ENCODE data around the gene ZNF618.

ZNF618 gene

DNA sequence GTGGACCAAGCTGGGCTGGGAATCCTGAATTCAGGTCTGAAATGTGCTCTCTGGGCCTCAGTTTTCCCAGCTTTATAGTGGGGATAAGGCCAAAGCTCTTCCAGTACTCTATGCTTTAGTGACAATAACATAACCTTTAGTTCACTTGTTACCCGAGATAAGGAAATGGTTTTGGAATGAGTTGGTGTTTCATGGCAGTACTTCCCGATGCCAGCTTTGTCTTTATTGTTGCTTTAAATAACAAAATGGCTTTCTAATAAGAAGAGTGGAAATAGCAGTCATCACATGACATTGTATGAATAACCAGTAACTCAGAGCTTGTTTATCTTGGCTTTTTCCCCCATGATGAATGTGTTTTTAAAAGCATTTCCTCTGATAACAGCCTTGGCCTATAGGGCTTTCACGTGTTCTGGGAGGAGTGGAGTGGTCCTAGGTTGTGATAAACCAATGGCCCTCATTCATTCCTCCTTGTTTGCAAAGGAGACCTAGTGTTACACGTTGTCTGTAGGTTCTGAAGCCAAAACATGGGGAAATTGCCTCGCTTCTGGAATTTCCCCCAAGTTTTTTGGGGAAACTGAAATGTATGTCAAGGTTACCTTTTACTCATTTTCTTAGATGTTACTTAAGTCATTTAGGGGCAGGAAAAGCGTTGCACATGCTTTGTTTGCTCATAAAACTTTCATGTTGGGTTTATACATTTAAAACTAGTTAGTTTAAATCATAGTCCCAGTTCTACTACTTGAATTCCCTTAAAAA lies 53.7 kb downstream of the ZNF618 start:
- H3K4me2 ChIP-seq, result no peak overlapping the region
- H3K27me3 ChIP-seq, result no peaks in the 10 kb centered on the region
- peaks cover 63% of the 10 kb centered on the region for H3K9me3 ChIP-seq
- H3K27ac ChIP-seq, result no peak overlapping the region
- H3K36me3 ChIP-seq, result peaks cover 44% of the 10 kb centered on the region
- H3K4me3 ChIP-seq, result no peak overlapping the region
- no peak for TF ChIP-seq Cebpa-rat (IDR thresholded peaks at IDR 0.05)
- H4K20me1 ChIP-seq, result peaks cover 49% of the 10 kb centered on the region
- H3K9ac ChIP-seq, result no peak overlapping the region
- H3K4me1 ChIP-seq, result peaks cover 18% of the 10 kb centered on the region

GRCh38 chr9:113930390-113930783 lies 54.3 kb downstream of the ZNF618 start:
- Histone ChIP-seq H3K9me3 (peaks cover 57% of the 10 kb centered on the region), H3K36me3 (peaks cover 50% of the 10 kb centered on the region), H3K4me1 (peaks cover 24% of the 10 kb centered on the region), H3K4me2 (no peak overlapping the region), H3K4me3 (no peak overlapping the region), H3K27ac (no peak overlapping the region), H3K9ac (no peak overlapping the region), H3K27me3 (no peaks in the 10 kb centered on the region), H4K20me1 (peaks cover 55% of the 10 kb centered on the region)
- TF ChIP-seq Cebpa-rat (IDR thresholded peaks at IDR 0.05), result no peak

DNA sequence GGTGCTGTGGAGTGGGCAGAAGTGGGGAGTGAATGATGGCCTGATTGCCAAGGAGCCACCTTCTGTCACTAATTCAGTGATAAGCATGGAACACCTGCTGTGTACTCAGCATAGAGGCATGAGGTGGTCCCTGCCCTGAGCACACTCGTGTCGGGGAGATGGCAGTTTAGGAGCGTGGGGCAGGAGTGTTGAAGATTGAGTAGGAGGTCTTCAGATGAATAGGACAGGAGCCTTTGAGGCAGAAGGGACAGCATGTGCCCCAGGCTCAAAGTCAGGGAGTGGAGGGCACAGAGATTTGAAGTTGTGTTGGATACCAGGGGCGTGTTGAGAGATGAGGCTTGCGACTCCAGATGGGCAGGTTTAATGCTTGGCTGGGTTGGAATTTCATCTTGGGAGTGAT lies 55.0 kb downstream of the ZNF618 start:
- TF ChIP-seq Cebpa-rat (IDR thresholded peaks at IDR 0.05), result no peak
- peaks cover 54% of the 10 kb centered on the region for H3K36me3 ChIP-seq
- no peak overlapping the region for H3K27ac ChIP-seq
- H3K4me2 ChIP-seq, result no peak overlapping the region
- no peak overlapping the region for H3K4me3 ChIP-seq
- H4K20me1 ChIP-seq, result peaks cover 62% of the 10 kb centered on the region
- no peak overlapping the region for H3K9ac ChIP-seq
- H3K4me1 ChIP-seq, result peaks cover 32% of the 10 kb centered on the region
- H3K9me3 ChIP-seq, result peaks cover 50% of the 10 kb centered on the region
- no peaks in the 10 kb centered on the region for H3K27me3 ChIP-seq

DNA sequence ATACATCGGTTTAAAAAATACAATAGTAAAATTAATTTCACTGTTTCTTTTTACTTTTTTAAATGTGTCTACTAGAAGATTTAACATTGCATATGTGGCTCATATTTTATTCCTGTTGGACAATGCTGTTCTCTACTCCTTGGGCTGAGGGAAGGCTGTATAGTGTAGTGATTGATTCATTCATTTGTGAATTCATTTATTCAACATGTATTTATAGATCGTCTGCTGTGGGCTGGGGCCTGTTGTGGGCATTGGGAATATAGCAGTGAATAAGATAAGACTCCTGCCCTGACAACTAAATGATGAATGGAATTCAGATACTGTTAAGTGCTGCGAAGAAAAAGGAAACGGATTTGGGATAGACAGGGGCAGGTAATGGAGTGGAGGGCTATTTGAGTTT lies 55.7 kb downstream of the ZNF618 start:
- no peaks in the 10 kb centered on the region for H3K27me3 ChIP-seq
- H3K4me3 ChIP-seq, result no peak overlapping the region
- H3K27ac ChIP-seq, result no peak overlapping the region
- no peak overlapping the region for H3K9ac ChIP-seq
- peaks cover 38% of the 10 kb centered on the region for H3K4me1 ChIP-seq
- peaks cover 69% of the 10 kb centered on the region for H4K20me1 ChIP-seq
- no peak overlapping the region for H3K4me2 ChIP-seq
- peaks cover 50% of the 10 kb centered on the region for H3K36me3 ChIP-seq
- TF ChIP-seq Cebpa-rat (IDR thresholded peaks at IDR 0.05), result no peak
- H3K9me3 ChIP-seq, result peaks cover 43% of the 10 kb centered on the region

DNA sequence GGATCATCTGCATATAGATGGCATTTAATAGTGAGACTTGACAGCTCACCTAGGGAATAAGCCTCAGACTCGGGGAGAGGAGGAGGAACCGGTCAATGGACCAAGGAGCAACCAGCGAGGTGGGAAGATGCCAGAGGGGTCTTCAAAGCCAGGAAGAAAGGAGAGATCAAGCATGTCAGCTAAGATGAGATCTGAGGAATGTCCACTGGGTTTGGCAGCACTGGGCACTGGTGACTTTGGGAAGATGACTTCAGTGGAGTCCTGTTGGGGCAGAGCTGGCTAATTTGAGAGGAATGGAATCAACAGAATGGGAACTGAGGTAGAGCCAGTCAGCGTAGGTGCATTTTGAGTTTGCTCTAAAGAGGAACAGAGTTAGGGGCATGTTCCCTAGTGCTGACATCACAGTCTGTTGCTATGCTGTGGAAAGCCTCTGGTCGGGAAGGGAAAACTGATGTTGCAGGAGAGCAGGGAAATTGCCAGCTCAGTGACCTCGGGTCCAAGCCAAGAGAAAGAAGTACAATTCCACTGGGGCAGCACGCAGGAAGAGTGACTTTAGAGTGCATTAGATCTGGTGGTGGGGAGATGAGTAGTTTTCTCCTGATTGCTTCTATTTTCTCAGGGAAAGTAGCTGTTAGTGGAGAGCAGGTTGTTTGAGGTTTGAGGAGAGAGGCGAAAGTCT lies 56.9 kb downstream of the ZNF618 start:
- no peak overlapping the region for H3K9ac ChIP-seq
- no peak for TF ChIP-seq Cebpa-rat (IDR thresholded peaks at IDR 0.05)

DNA sequence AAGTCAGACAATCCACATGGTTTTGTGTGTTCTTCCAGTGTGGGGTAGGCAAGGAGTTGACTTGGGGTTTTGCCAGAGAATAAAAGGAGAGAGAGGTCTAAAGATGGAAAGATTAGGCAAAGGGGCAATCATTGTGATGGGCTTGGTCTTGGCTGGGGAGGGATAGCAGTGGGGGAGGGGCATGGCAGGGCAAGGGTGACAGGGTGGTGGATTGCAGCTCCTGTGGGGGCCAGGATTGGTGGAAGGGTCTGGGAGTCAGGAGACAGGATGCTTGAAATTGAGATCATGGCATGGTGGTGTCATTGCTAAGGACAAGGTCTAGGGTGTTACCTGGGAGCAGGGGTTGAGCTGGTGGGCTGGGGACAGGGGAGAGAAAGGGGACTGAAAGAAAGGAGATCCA lies 57.6 kb downstream of the ZNF618 start:
- H3K36me3 ChIP-seq, result peaks cover 38% of the 10 kb centered on the region
- no peak overlapping the region for H3K4me3 ChIP-seq
- no peak for TF ChIP-seq Cebpa-rat (IDR thresholded peaks at IDR 0.05)
- no peaks in the 10 kb centered on the region for H3K27me3 ChIP-seq
- H3K9ac ChIP-seq, result no peak overlapping the region
- no peak overlapping the region for H3K27ac ChIP-seq
- H3K4me2 ChIP-seq, result peak overlapping the region; percentile 4
- H3K9me3 ChIP-seq, result peaks cover 30% of the 10 kb centered on the region
- peaks cover 43% of the 10 kb centered on the region for H3K4me1 ChIP-seq
- H4K20me1 ChIP-seq, result peaks cover 78% of the 10 kb centered on the region

More for the DNA sequence above, 56.9 kb downstream of the ZNF618 start:
- Histone ChIP-seq H3K9me3 (peaks cover 31% of the 10 kb centered on the region), H3K27me3 (no peaks in the 10 kb centered on the region), H3K4me3 (no peak overlapping the region), H3K36me3 (peaks cover 38% of the 10 kb centered on the region), H3K27ac (no peak overlapping the region), H4K20me1 (peaks cover 78% of the 10 kb centered on the region), H3K4me2 (peak overlapping the region; percentile 4), H3K4me1 (peaks cover 43% of the 10 kb centered on the region)

DNA sequence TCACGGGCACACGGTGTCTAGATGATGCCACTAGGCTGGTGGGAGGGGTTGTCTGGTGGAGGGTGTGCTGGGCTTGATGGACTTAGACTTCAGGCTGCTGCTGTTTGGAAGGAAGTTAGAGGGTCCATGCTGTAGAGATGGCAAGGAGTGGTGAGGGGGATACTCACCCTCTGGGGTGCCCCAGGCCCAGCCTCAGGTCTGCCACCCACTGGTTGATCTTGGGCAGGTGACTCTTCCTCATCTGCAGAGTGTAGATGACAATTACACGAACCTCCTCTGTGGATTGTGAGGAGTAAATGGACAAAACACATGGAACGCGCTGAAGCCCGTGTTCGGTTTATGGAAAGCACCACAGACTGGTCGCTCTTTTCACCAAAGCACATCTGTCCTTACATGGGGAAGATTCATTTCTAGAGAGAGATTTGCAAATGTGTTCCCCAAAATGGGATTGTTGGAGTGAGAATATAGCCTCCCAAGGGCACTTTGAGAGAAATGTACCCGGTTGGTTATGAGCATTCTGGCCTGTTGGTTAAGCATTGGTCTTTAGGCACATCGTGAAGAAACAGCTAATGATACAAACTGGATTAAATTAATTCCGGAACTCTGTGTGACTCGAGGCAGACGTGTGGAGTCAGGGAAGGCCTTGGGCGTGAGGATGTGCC lies 58.2 kb downstream of the ZNF618 start:
- Histone ChIP-seq H3K9ac (no peak overlapping the region), H3K4me1 (peaks cover 43% of the 10 kb centered on the region), H4K20me1 (peaks cover 77% of the 10 kb centered on the region), H3K4me3 (no peak overlapping the region), H3K27ac (no peak overlapping the region), H3K4me2 (no peak overlapping the region), H3K36me3 (peaks cover 34% of the 10 kb centered on the region), H3K27me3 (no peaks in the 10 kb centered on the region), H3K9me3 (peaks cover 30% of the 10 kb centered on the region)
- no peak for TF ChIP-seq Cebpa-rat (IDR thresholded peaks at IDR 0.05)

DNA sequence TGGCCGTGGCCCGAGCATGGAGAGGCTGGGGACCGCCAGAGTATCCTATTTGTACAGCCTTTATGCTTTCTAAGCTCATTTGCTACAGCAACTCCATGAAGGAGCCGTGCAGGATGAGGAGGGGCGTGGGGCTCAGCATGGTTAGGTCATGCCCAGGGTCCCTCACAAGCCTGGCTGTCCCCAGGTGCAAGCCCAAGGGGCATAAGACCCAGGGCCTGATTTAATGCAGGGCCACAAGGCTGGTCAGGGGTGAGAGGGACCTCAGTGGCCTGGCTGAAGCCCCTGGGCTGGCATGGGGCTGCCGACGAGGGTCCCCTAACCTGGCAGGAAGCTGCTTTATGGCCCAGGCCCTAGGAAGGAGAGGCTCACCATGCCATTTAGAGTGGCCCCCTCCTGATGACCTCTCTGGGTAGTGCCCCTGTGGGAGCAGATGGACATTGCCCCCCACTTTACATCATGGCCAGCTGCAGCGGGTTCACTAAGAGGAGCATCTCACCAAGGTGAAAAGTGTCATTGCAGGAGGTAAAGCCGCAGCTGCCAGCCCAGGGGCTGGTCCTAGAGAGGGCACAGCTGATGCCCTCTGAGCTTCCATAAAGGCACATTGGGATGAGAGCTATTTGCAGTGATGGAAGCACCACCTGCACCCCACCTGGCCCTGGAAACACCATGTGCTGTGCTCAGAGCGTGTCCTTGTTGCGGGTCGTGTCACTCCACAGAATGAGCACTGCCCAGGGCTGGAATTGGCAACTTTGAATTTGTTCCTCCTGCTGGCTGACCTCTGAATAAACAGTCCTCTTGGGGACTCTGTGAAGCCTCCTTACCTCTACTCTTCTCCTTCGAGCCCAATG lies 58.9 kb downstream of the ZNF618 start:
- no peak for TF ChIP-seq Cebpa-rat (IDR thresholded peaks at IDR 0.05)
- H3K36me3 ChIP-seq, result peaks cover 30% of the 10 kb centered on the region
- no peak overlapping the region for H3K4me2 ChIP-seq
- peaks cover 73% of the 10 kb centered on the region for H4K20me1 ChIP-seq
- H3K9me3 ChIP-seq, result peaks cover 29% of the 10 kb centered on the region
- H3K27me3 ChIP-seq, result no peaks in the 10 kb centered on the region
- no peak overlapping the region for H3K9ac ChIP-seq
- H3K4me3 ChIP-seq, result no peak overlapping the region
- H3K27ac ChIP-seq, result no peak overlapping the region
- H3K4me1 ChIP-seq, result peaks cover 43% of the 10 kb centered on the region

DNA sequence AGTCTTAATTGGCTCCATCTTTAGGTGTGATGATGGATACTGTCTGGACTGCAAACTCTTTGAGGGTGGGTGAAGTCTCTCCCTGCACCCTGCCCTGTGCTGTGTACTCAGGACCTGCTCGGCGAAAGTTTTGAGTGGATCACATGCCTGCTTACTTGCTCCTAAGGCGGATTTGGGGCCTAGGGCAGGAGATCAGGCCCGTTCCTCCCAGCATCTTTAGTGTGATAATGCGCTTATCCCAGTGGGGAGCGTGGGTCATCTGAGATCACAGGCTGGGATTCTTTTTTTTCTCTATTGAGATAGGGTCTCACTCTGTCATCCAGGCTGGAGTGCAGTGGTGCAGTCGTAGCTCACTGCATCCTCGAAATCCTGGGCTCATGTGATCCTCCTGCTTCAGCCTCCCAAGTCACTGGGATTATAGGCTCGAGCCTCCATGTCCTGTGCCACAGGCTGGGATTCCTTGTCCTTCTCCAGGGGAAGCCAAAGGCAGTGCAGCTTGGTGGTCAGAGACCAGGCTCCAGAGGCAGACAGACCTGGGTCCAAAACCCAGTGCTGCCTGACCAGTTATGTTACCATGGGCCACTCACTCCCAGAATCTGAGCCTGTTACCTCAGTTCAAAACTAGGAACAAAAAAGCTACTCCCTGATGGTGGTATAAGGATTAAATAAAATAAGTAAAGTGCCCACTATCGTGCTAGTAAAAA lies 59.7 kb downstream of the ZNF618 start:
- H3K9ac ChIP-seq, result no peak overlapping the region
- H3K4me3 ChIP-seq, result no peak overlapping the region
- H3K4me2 ChIP-seq, result peak overlapping the region; percentile 18; the same call in 1 of the 2 replicates
- peaks cover 28% of the 10 kb centered on the region for H3K36me3 ChIP-seq
- no peak for TF ChIP-seq Cebpa-rat (IDR thresholded peaks at IDR 0.05)
- no peaks in the 10 kb centered on the region for H3K27me3 ChIP-seq
- H4K20me1 ChIP-seq, result peaks cover 73% of the 10 kb centered on the region
- peaks cover 26% of the 10 kb centered on the region for H3K9me3 ChIP-seq
- peaks cover 43% of the 10 kb centered on the region for H3K4me1 ChIP-seq
- H3K27ac ChIP-seq, result 0 out of 2 replicates have a peak overlapping the region, but pooled peaks have one; percentile 19

All from BLaER1 (cell line).